HG03457 (cell line): ENCODE results near the gene LRP1-AS.

Source experiments
- ATAC-seq: cut with Tn5 transposase; IDR thresholded peaks from one replicate; pipeline ENCODE4 v1.9.1; 2021; ENCODE audit warnings: moderate number of reproducible peaks; ENCODE audit not compliant: unreplicated experiment

The LRP1-AS gene

DNA sequence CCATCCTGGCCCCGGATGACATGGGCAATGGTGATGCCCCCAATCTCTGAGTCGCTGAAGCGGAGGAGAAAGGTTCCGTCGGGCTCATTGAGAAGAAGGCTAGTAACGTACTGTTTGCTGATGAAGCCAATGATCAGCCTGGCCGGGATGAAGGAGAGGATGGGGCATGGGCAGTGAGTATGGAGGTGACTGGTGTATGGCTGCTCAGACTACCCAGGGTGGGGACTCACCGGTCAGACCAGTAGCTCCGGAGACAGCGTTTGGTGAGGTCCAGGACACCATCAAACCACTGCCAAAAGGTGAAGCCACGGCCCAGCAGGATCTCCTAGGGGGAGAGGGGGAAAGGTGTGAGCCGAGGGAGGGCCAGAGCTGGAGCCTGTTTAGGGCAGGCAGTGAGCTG lies 47.7 kb downstream of the LRP1-AS start:
- ATAC-seq, result no peak

GRCh38 chr12:57099047-57099714 lies 48.2 kb downstream of the LRP1-AS start:
- ATAC-seq, result no peak

GRCh38 chr12:57098546-57098945 lies 48.9 kb downstream of the LRP1-AS start:
- ATAC-seq, result no peak

- no peak for ATAC-seq
Observed at GRCh38 chr12:57097554-57097835, 49.9 kb downstream of the LRP1-AS start.

DNA sequence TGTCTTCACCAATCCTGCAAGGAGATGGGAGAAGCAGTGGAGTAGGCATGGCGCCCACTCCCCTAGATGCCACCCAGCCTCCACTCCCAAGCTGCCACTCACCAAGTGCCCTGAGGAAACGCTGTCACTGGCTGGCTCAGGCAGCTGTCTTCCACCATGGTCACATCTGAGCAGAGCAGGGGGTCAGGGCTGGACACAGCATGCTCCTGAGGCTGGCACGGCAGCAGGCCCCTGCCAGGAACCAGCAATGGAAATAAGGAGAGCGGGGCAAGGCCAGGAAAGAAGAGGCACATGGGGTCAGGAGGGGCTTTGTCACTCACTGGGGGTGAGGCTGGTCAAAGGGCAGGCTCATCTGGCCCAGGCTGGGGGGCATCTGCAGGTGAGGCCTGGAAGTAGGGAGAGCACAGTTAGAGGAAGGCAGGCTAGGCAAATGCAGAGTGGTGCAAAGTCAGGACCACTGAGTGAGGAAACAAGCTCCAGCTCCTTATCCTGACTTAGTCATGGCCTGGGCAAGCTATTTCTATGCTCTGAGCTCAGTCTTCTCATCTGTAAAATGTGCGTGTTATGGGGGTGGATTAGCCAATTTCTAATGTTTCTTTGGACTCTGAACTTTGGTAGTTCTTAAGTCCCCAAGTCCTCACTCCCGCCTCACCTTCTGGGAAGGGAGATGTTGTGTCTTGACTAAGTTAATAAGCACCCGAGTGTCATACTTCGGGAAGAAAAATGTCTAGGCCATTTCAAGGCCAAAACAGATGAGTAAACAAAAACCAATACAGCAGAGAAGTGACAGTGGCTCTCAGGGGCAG lies 50.5 kb downstream of the LRP1-AS start:
- no peak for ATAC-seq

DNA sequence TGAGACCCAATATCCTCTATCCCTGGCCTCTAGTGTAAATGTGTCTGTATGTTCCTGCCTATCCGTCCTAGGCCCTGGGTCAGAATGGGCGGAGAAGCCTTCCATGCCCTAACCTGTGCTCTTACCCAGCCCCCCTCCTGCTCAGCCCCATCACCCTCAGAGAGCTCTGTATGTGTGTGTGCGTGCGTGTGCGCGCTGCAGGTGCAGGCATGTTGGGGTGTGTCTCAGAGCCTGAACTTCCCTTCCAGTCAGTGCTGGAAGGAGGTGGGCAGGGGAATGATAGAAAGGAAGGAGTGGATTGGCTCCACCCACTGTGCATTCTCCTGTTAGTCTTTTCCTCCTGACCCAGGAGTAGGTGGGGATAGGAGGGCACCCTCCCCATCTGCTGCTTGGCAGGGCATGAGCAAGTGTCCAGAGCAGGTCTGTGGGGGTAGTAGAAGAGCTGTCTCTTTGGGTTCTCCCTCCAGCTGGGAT lies 51.3 kb downstream of the LRP1-AS start:
- ATAC-seq, result no peak

- no peak for ATAC-seq
Observed at GRCh38 chr12:57095440-57095839, 52.0 kb downstream of the LRP1-AS start.
